GM21423 (cell line): Measurements from ENCODE around the gene SEMA6A.

Experiments
- ATAC-seq: cut with Tn5 transposase; IDR thresholded peaks from one replicate; pipeline ENCODE4 v1.9.1; 2021; ENCODE audit warnings: mild to moderate bottlenecking, moderate library complexity; ENCODE audit not compliant: unreplicated experiment

The SEMA6A gene

GRCh38 chr5:116466727-116467464, 107.7 kb downstream of the SEMA6A start:
- ATAC-seq: no peak

GRCh38 chr5:116465411-116465810, 109.2 kb downstream of the SEMA6A start:
- no peak for ATAC-seq

- no peak for ATAC-seq
These were observed 110.4 kb downstream of the SEMA6A start for GRCh38 chr5:116464144-116464708.

- ATAC-seq: no peak
These were observed 112.1 kb downstream of the SEMA6A start for GRCh38 chr5:116462500-116462899.

GRCh38 chr5:116459301-116459700, 115.3 kb downstream of the SEMA6A start:
- no peak for ATAC-seq

- ATAC-seq: no peak
These were observed 117.6 kb downstream of the SEMA6A start for GRCh38 chr5:116457062-116457461.

GRCh38 chr5:116456036-116456435, 118.6 kb downstream of the SEMA6A start:
- no peak for ATAC-seq

GRCh38 chr5:116455061-116455460, 119.6 kb downstream of the SEMA6A start:
- no peak for ATAC-seq

GRCh38 chr5:116454417-116454927, 120.2 kb downstream of the SEMA6A start:
- peak; percentile 99 for ATAC-seq

GRCh38 chr5:116453988-116454411, 120.6 kb downstream of the SEMA6A start:
- ATAC-seq: no peak

GRCh38 chr5:116452774-116453368, 121.8 kb downstream of the SEMA6A start:
- ATAC-seq: no peak

- ATAC-seq: no peak
These were observed 122.6 kb downstream of the SEMA6A start for GRCh38 chr5:116451905-116452450.

GRCh38 chr5:116451066-116451465, 123.6 kb downstream of the SEMA6A start:
- no peak for ATAC-seq

- no peak for ATAC-seq
These were observed 125.2 kb downstream of the SEMA6A start for GRCh38 chr5:116449458-116449857.

GRCh38 chr5:116448870-116449427, 125.7 kb downstream of the SEMA6A start:
- no peak for ATAC-seq

GRCh38 chr5:116448450-116448849, 126.2 kb downstream of the SEMA6A start:
- no peak for ATAC-seq

- no peak for ATAC-seq
These were observed 128.1 kb downstream of the SEMA6A start for GRCh38 chr5:116446356-116447005.

GRCh38 chr5:116445311-116445710, 129.3 kb downstream of the SEMA6A start:
- ATAC-seq: no peak

GRCh38 chr5:116444373-116445295, 130.0 kb downstream of the SEMA6A start:
- ATAC-seq: no peak
